Tongue (tissue), 3 donors: ENCODE measurements around the gene RPL27A. TPM values are rescaled to one million over a fixed set of nuclear protein-coding genes. Genes with fewer than 3 reads are reported as not detected.
A peak's percentile ranks its signal among the peaks of the same experiment; 100 is the strongest.

Experiments used
- DNase-seq: peaks from one replicate; pipeline ENCODE4 v3.0.0-alpha.2; 2015
- small RNA-seq: library from RNA; depleted of rRNA; stranded (forward); fragments of <200 nt; gene quantifications from one replicate; pipeline ENCODE3, GENCODE V24; 2014; ENCODE audit warnings: low replicate concordance
- total RNA-seq: library from RNA; depleted of rRNA; stranded (reverse); fragments of >200 nt; gene quantifications from one replicate; pipeline ENCODE4 v1.2.3, GENCODE V29; 2014

Gene RPL27A
- total RNA-seq, 1 donor from 2014 or later: 814 TPM

DNA sequence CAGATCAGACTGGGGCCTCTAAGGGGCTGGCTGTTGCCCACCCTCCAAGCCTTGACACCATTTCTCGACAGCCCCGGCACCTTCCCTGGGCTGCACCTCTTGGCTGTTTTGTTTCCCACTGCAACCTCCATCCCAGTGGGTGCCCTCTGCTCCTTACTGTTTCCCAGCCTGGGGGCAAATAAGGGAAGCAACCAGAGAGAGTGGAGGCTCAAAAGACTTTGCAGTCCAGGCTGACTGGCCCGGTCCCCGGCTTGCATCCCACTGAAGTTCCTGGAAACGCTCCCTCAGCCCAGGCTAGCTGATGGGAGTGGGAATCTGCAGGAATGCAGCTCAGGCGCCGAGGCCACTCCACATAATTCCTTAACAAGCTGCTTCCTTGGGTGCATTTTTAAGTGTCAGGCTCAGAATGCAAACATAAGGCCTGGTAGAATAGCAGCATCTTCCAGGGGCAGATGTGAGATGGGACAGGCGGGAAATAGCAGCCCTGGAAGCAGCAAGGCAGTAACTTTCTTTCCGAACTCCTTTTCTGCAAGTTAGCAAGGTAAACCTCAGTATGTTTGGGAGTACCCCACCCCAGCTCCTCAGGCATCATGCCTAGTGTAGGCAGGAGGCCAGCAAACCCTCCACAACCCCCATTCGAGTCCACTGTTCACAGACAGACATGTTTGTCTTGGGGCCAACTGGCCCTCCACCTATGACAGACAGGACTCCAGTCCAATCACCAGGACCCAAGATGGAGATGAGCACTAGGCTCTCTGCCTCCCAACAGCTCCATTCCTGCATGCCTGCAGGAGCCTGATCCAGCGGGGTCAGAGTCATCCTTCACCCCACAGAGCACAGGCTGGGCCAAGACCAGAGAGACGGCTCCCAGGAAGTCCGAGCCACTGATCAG, 39.3 kb downstream of the RPL27A start:
- peak; percentile 61 for DNase-seq

- DNase-seq: no peak
Observed at GRCh38 chr11:8722809-8723208, 40.2 kb downstream of the RPL27A start.

DNA sequence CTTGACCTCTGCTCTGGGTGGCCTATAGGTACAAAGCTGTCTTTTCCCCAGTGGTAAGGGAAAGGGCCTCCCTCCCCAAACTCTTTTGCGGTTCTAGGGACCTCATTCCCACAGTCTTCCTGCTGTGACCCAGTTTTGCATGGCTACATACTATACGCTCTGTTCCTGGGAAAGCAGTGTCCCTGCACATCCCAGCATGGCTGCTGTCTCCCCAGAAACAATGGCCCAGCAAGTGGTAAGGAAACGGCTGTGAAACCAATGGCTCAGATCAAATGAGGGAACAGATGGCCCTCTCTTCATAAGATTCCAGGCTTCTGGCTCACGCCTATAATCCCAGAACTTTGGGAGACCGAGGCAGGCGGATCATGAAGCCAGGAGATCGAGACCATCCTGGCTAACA, 41.1 kb downstream of the RPL27A start:
- DNase-seq: no peak

DNA sequence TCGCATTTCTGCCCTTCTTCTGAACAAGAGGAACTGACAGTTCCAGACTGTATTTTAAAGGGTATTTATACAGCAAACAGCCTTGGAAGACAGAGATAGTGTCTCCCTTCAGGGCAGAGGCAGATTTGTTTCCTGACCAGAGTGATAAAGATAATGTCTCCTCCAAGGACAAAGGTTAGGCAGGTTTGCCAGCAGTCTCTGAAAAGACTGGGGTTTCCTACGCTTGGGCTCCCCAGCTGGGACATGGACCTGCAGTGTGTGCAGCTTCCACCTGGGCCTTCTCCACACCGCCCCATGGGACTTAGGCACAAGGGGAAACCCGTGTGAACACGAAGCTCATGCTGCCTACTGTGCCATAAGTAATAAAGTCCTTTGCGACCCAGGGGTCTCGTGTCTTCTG, 42.1 kb downstream of the RPL27A start:
- DNase-seq: no peak

- DNase-seq: no peak
Observed at GRCh38 chr11:8726395-8726794, 43.8 kb downstream of the RPL27A start.

- no peak for DNase-seq
Observed at GRCh38 chr11:8728563-8728962, 46.0 kb downstream of the RPL27A start.

GRCh38 chr11:8729067-8729466, 46.5 kb downstream of the RPL27A start:
- DNase-seq: no peak

DNA sequence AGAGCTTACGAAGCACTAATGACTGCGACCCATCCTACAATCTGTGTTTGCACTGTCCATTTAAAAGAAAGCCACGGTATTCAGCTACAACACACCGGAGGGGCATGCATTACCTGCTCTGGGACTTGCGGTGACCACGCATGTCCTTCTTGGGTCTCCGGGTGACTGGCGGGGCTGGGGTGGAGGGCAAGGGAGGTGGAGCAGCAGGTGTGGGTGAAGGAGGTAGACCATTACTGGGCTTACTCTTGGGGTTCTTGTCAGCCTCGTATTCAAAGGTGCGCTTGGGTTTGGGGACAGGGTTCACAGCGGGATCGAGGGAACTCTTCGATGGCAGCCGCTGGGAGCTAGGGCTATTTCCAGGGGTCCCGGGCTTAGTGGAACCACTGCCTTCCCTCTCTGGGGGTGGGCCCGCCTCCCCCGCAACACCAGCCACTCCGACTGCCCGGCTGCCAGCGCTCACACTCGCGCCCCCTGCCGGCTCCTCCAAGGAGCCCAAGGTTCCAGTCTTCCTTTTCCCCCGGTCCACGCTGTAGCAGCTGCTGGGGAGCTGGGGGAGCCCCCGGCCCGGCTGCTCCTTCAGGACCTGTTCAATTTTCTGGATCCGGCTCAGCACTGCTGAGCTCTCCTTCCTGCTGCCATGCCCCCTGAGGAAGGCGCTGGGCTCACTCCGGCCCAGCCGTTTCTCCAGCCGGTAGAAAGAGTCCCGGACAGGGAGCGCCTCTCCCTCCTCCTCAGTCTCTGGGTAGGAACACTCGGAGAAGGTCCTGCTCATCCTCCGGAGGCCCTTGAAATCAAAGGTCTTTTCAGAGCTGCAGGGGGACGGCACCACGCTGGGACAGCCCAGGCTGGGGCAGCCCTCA, 47.5 kb downstream of the RPL27A start:
- no peak for DNase-seq

- DNase-seq: no peak
Observed at GRCh38 chr11:8730697-8731020, 48.1 kb downstream of the RPL27A start.

DNA sequence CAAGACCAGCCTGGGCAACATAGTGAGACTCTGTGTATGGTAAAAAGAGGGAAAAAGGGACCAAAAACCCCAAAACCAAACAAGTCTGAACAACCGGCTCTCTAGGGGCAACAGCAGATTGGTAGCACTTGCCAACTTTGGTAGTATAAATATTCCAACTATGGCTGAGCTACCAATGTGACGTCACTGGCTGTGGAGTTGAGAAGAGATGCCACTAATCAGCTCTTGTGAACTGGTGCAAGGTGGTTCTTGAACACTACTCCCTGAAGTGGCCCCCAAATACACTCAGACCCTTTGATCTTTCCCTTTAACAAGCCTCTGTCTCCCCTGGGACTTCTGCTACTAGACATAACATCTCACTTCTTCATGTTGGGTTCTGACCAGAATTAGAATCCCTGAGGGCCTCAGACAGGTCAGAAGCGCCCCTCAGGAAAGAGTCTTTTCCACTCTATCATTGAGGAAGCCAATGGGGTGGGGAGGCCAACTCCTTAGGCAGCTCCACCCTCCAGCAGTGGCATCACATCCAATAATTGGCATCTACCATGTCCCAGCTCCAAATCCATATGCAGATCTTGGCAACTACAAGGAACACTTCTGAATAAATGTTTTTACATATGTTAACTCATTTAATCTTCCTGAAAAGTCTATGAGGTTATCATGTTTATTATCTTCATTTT, 49.2 kb downstream of the RPL27A start:
- DNase-seq: no peak

- DNase-seq: no peak
Observed at GRCh38 chr11:8732324-8732670, 49.7 kb downstream of the RPL27A start.

DNA sequence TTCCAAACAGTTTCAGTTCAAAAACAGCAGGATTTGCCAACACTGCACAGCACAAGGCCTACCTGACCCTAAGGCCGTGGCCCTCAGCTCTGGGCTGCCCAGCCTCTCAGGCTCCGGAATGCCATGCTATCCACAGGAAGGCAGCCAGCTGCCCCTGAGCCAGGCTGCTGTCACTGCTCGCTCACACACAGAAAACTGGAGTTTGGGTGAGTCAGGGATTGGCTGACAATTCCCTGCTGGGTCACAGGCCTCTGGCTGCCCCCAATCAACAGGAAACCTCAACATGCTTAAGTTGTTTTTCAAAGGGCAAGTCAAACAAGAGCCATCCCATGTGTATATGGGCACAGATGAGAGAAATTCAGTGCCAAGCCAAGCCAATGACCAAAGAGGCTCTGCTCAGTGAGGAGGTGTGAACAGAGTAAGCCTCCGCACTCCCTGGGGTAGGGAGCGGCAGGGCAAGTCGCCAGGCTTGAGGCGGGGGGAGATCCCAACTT, 50.2 kb downstream of the RPL27A start:
- no peak for DNase-seq

- DNase-seq: no peak
Observed at GRCh38 chr11:8733852-8734251, 51.3 kb downstream of the RPL27A start.

- DNase-seq: no peak
Observed at GRCh38 chr11:8735094-8735493, 52.5 kb downstream of the RPL27A start.

GRCh38 chr11:8739309-8739793, 56.8 kb downstream of the RPL27A start:
- no peak for DNase-seq

Small RNA genes within 50 kb of the gene (small RNA-seq; reads per million reads assigned to genes)
- not detected for gene SNORA3A
- gene SNORA3B: 4.2 reads per million, percentile 92 among the genes with 10 or more reads in this experiment

Other genes with a start within 250 kb of the RPL27A start
- gene STK33, start 88.6 kb upstream of the RPL27A start, total RNA-seq: 8.2 TPM
- gene TRIM66, start 127 bp upstream of the RPL27A start, total RNA-seq: 10.4 TPM
- 48.1 TPM for gene AKIP1, start 228.4 kb downstream of the RPL27A start, total RNA-seq